ENCODE data around the gene C10orf62. TPM values are rescaled to one million over a fixed set of nuclear protein-coding genes. Genes with fewer than 3 reads are reported as not detected.

The C10orf62 gene
- total RNA-seq, 4 donors from 2014 or later = 0.46 TPM; not detected in 3

DNA sequence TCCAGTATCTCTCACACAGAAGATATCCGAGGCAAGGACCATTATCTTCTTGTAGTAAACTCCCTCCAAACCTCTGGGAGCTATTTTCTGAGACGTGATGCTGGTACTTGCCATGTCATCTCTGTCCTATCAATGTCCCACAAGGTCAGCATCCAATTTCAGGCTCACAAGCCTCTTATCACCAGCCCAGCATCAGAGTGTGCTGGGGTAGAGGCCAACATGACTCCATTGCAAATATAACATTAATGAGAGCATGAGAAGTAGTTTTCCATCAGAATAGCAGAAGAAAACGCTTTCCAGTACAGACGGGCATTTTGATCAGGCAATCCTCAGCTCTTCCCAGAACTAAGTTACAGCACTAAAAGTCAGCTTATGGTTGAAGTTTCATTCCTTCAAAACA is 38.2 kb downstream of the C10orf62 start:
- Histone ChIP-seq H3K4me3 (no peak overlapping the region), H3K4me1 (peaks cover 5 to 8% (median 7%) of the 10 kb centered on the region in 4 donors), H3K9me3 (no peaks in the 10 kb centered on the region), H3K36me3 (no peaks in the 10 kb centered on the region), H3K27me3 (no peaks in the 10 kb centered on the region), H3K27ac (replicated peaks in 1 of 4) (no peak overlapping the region)
- intact Hi-C loops (cut with DNase I) = no loop called here
- DNase-seq (ENCODE audit: extremely low spot score) = no peak
- TF ChIP-seq POLR2AphosphoS5 (IDR thresholded peaks at IDR 0.05) (no peak), POLR2A (IDR thresholded peaks at IDR 0.05; ENCODE audit: low read depth) (no peak), EP300 (IDR thresholded peaks at IDR 0.05) (no peak)
- TF ChIP-seq, protein P1, sequence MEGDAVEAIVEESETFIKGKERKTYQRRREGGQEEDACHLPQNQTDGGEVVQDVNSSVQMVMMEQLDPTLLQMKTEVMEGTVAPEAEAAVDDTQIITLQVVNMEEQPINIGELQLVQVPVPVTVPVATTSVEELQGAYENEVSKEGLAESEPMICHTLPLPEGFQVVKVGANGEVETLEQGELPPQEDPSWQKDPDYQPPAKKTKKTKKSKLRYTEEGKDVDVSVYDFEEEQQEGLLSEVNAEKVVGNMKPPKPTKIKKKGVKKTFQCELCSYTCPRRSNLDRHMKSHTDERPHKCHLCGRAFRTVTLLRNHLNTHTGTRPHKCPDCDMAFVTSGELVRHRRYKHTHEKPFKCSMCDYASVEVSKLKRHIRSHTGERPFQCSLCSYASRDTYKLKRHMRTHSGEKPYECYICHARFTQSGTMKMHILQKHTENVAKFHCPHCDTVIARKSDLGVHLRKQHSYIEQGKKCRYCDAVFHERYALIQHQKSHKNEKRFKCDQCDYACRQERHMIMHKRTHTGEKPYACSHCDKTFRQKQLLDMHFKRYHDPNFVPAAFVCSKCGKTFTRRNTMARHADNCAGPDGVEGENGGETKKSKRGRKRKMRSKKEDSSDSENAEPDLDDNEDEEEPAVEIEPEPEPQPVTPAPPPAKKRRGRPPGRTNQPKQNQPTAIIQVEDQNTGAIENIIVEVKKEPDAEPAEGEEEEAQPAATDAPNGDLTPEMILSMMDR (IDR thresholded peaks at IDR 0.05) = no peak
- WGBS = 61% methylated on average over 4 of the region's 4 CpGs

DNA sequence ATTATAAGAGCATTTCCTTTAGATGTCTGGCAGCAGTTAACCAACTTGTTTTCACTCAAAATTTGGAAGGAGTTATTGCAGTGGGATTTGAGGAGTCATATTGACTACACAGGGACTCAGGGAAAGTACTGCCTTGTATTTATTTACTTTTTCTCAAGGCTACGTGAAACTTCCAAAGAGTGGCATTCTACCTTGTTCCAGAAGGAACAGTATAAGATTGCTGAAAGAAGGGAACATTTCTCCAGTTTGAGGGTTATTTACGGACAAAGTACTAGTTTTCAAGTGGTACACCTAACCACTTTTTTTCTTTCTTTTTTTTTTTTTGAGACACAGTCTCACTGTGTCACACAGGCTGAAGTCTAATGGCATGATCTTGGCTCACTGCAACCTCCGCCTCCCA is 38.7 kb downstream of the C10orf62 start:
- no peak overlapping the region for H3K27ac ChIP-seq (replicated peaks in 1 of 4)
- no peak for TF ChIP-seq EP300 (IDR thresholded peaks at IDR 0.05)
- DNase-seq (ENCODE audit: extremely low spot score) = no peak
- H3K4me1 ChIP-seq = peaks cover 7 to 11% (median 9%) of the 10 kb centered on the region in 4 donors
- intact Hi-C loops (cut with DNase I) = no loop called here
- H3K36me3 ChIP-seq = no peaks in the 10 kb centered on the region
- no peaks in the 10 kb centered on the region for H3K9me3 ChIP-seq
- no peak overlapping the region for H3K4me3 ChIP-seq
- H3K27me3 ChIP-seq = no peaks in the 10 kb centered on the region
- 71% methylated on average over 3 of the region's 3 CpGs for whole genome bisulfite sequencing

DNA sequence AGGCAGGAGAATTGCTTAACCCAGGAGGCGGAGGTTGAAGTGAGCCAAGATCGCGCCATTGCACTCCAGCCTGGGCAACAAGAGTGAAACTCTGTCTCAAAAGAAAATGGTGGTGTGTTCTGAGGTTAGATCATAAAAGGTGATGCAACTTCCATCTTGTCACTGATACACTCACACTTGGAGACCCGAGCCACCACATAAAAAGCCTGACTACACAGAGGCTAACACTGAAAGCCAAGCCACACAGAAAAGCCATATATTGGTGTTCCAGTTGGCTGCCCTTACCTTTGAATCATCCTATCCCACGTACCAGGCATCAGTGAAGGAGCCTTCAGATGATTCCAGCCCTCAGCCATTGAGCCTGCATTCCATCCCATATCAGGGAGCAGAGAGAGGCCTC is 39.8 kb downstream of the C10orf62 start:
- H3K27ac ChIP-seq (replicated peaks in 1 of 4) = no peak overlapping the region
- no peak for DNase-seq (ENCODE audit: extremely low spot score)
- intact Hi-C loops (cut with DNase I) = no loop called here
- WGBS = 89% methylated on average over 5 of the region's 5 CpGs
- TF ChIP-seq, protein P1 (IDR thresholded peaks at IDR 0.05) = no peak
- TF ChIP-seq POLR2A (IDR thresholded peaks at IDR 0.05; ENCODE audit: low read depth) (no peak), EP300 (IDR thresholded peaks at IDR 0.05) (no peak)
- no peaks in the 10 kb centered on the region for H3K27me3 ChIP-seq
- no peak overlapping the region for H3K4me3 ChIP-seq
- peaks cover 12 to 18% (median 13%) of the 10 kb centered on the region in 4 donors for H3K4me1 ChIP-seq
- no peaks in the 10 kb centered on the region for H3K9me3 ChIP-seq
- no peaks in the 10 kb centered on the region for H3K36me3 ChIP-seq

DNA sequence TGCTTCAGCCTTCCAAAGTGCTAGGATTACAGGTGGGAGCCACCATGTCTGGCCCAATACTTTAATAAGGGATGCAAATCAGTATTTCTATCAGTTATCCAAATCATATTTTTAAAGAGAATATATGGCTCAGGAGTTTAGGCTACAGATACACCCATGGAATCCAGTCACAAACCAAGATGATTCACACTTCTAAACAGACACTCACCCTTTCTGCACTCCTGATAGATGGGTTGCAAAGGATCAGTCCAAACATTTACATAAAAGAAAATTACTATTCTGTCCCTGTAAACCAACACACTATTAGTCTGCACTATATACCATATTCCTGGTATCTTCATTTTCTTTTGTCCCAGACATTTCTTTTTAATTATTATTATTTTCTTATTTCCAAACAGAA is 41.6 kb downstream of the C10orf62 start:
- Histone ChIP-seq H3K4me1 (peaks cover 12 to 18% (median 13%) of the 10 kb centered on the region in 4 donors), H3K27me3 (no peaks in the 10 kb centered on the region), H3K9me3 (no peaks in the 10 kb centered on the region), H3K27ac (replicated peaks in 1 of 4) (no peak overlapping the region), H3K4me3 (no peak overlapping the region), H3K36me3 (no peaks in the 10 kb centered on the region)
- DNase-seq (ENCODE audit: extremely low spot score) = no peak
- intact Hi-C loops (cut with DNase I) = no loop called here
- TF ChIP-seq EP300 (IDR thresholded peaks at IDR 0.05) = no peak
- no peak for TF ChIP-seq POLR2A (IDR thresholded peaks at IDR 0.05; ENCODE audit: low read depth)
- TF ChIP-seq, protein P1 (IDR thresholded peaks at IDR 0.05) = no peak
- no peak for TF ChIP-seq POLR2AphosphoS5 (IDR thresholded peaks at IDR 0.05)

DNA sequence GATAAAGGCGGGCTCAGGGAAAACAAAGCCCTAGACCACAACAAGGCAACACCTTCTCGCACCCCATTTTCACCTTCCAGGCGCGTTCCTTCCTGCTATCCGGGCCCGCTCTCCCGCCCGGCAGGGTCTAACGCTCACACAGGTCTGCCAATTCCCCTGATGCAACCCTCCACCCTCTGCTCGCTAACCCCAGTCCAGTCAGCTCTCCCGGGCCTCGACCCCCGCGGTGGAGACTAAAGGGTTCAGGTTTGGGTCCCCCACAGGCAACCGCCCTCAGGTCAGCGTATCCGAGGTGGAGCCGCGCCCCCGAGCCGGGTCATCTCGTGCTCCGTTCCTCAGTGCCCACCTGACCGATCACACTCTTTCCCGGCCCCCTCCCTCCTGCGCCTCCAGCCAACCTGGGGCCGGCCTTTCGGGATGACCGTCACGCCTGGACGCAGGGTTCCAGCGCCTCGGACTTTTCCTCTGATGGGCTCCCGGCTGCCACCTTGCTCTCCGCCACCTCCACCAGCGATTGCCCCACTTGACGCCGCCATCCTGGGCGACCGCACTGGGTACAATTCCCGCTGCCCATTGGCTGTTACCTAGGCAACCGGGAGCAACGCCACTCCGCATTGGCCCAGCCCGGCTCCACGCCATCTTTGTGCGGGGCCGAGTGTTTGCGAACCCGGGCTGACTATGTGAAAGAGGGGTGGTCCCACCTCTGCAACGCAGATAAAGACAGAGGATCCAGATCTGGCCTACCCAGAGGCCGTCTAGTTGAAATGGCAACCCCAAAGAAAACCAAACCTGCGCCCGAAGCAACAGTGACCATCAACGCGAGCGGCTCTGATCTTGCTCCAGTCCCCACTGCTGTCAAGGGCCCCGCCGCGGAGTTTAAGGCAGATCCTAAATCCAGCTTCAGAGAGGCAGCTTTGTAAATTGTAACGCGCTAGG is 43.7 kb downstream of the C10orf62 start, which contains the start of gene MORN4:
TSS of gene MORN4 (minus strand) at position 552 of the 936 bp plus-strand sequence. CDS start 13,847 bp downstream, outside the sequence.
- DNase-seq (ENCODE audit: extremely low spot score) = peak; percentile 97
- Histone ChIP-seq H3K27me3 (no peaks in the 10 kb centered on the region), H3K4me1 (peaks cover 9 to 18% (median 12%) of the 10 kb centered on the region in 4 donors), H3K36me3 (no peaks in the 10 kb centered on the region), H3K27ac (replicated peaks in 1 of 4) (peak within 1 kb of the TSS; percentile 44 to 78 (median 72)), H3K4me3 (peak within 1 kb of the TSS; percentile 76 to 81 (median 78)), H3K9me3 (no peaks in the 10 kb centered on the region)
- WGBS = 6% methylated on average over 38 of the region's 62 CpGs
- intact Hi-C loops (cut with DNase I) = no loop called here
- TF ChIP-seq, protein P1 (IDR thresholded peaks at IDR 0.05) = no peak
- peak; percentile 66 to 67 for TF ChIP-seq POLR2AphosphoS5 (IDR thresholded peaks at IDR 0.05)
